IPS-20b (cell line): ENCODE data around the gene DYNC1I2.

Experiments used
- H3K27ac ChIP-seq: one replicate; pipeline ENCODE4 v1.5.1; 2013; ENCODE audit warnings: low read length
- H3K27me3 ChIP-seq: 2 replicates; pipeline ENCODE4 v1.6.1; 2013; ENCODE audit warnings: mild to moderate bottlenecking, low read length, inconsistent platforms; ENCODE audit not compliant: insufficient read depth
- H3K36me3 ChIP-seq: 2 replicates; pipeline ENCODE4 v1.6.1; 2013; ENCODE audit warnings: low read depth, mild to moderate bottlenecking, inconsistent platforms, low read length, moderate library complexity; ENCODE audit not compliant: insufficient read depth
- H3K4me1 ChIP-seq: 2 replicates; pipeline ENCODE4 v1.6.1; 2013; ENCODE audit warnings: mild to moderate bottlenecking, control low read depth, inconsistent platforms, low read length, moderate library complexity; ENCODE audit not compliant: insufficient read depth
- H3K4me3 ChIP-seq: 2 replicates; pipeline ENCODE4 v1.5.1; 2013; ENCODE audit warnings: mild to moderate bottlenecking, low read length, inconsistent platforms
- H3K9ac ChIP-seq: 2 replicates; pipeline ENCODE4 v1.6.1; 2013; ENCODE audit warnings: low read depth, mild to moderate bottlenecking, inconsistent platforms, low read length, moderate library complexity
- H3K9me3 ChIP-seq: 2 replicates; pipeline ENCODE4 v1.6.1; 2013; ENCODE audit warnings: mild to moderate bottlenecking, low read depth, low read length, inconsistent platforms; ENCODE audit not compliant: insufficient read depth

Gene DYNC1I2

DNA sequence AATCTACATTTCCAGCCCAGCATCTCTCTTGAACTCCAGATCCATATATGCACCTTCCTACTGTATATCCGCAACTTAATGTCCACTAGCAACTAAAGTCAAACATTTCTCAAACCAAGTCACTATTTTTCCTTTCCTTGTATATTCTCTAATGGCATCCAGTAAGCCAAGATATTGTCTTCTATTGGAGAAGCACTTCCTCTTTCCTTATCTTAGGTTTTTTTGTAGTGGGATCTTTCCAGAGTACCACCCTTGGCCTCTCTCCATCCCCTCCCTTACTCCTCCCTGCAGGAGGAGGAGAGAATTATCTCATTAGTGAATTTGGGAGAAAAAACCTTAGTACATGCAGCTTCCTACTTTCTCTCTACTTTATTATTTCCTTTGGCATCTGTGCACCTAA, 8.7 kb upstream of the DYNC1I2 start:
- no peaks in the 10 kb centered on the region for H3K9me3 ChIP-seq
- H3K4me1 ChIP-seq: no peaks in the 10 kb centered on the region
- H3K9ac ChIP-seq: no peak overlapping the region
- H3K27ac ChIP-seq: no peak overlapping the region
- H3K4me3 ChIP-seq: no peak overlapping the region
- no peaks in the 10 kb centered on the region for H3K27me3 ChIP-seq
- H3K36me3 ChIP-seq: no peaks in the 10 kb centered on the region

DNA sequence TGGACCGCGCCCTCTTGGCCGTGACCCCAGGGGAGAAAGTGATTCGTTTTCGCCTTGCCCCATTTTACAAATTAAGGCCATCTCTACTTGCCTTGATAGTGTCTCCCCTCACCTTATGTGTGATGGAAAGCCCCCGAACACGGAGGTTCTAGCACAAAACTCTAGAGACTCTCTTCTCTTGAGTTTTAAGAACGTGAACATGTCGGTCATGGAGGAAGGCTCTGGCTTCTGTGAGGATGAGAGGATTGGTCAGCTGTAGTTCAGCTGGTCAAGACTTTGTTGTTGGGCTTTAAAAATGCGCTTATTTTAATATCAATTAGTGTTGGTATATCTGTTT, 828 bp downstream of the DYNC1I2 start:
- H3K4me1 ChIP-seq: peaks cover 5% of the 10 kb centered on the region; the same call in 1 of the 2 replicates
- no peaks in the 10 kb centered on the region for H3K9me3 ChIP-seq
- no peak overlapping the region for H3K27ac ChIP-seq
- peaks cover 29% of the 10 kb centered on the region for H3K36me3 ChIP-seq
- H3K4me3 ChIP-seq: peak overlapping the region; percentile 97
- H3K9ac ChIP-seq: peak overlapping the region; percentile 90
- H3K27me3 ChIP-seq: no peaks in the 10 kb centered on the region

GRCh38 chr2:171692331-171692730, 5.1 kb downstream of the DYNC1I2 start:
- Histone ChIP-seq H3K36me3 (peaks cover 62% of the 10 kb centered on the region), H3K27me3 (no peaks in the 10 kb centered on the region)

GRCh38 chr2:171702781-171703556, 15.7 kb downstream of the DYNC1I2 start:
- Histone ChIP-seq H3K27ac (no peak overlapping the region), H3K4me1 (peaks cover 4% of the 10 kb centered on the region), H3K4me3 (no peak overlapping the region), H3K9ac (no peak overlapping the region), H3K27me3 (no peaks in the 10 kb centered on the region), H3K9me3 (no peaks in the 10 kb centered on the region), H3K36me3 (peaks cover 16% of the 10 kb centered on the region)

More at GRCh38 chr2:171692331-171692730, 5.1 kb downstream of the DYNC1I2 start:
- Histone ChIP-seq H3K27ac (no peak overlapping the region), H3K9me3 (no peaks in the 10 kb centered on the region), H3K4me3 (no peak overlapping the region), H3K9ac (no peak overlapping the region), H3K4me1 (peaks cover 5% of the 10 kb centered on the region; the same call in 1 of the 2 replicates)

DNA sequence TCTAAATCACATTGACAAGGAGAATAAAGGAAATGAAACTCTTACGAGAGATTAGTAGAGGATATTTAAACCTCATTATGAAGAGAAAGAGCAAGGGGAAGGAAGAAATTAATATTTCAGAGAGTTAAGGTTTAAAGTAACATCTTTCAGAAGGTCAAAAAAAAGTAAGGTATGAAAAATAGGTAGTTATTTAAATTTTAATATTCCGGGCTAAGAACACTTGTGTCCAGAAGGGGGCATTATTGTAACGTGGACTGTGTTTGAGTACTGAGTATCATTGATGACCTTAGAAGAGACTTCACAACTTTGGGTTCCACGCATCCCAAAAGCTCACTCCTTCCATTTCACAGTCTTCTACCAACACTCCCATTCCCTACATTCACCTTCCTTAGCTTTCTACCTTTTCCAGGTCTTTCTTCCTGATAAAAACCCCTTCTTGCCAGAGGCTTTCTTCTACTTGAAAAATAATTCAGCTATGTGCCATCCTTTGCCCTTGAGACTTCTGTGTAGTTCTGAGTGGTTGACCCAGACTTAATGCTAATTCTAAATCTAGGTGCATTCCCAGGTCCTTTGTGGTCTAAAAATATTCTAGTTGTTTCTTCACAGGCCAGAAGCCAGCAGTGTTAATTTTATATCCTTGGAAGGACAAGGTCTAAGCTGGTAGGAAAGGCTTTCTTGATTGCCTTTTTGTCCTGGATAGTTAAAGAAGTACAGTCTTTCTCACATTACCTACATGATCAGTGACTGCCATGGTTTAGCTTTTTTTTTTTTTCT, 16.5 kb downstream of the DYNC1I2 start:
- no peak overlapping the region for H3K27ac ChIP-seq
- H3K36me3 ChIP-seq: peaks cover 16% of the 10 kb centered on the region
- no peak overlapping the region for H3K9ac ChIP-seq

DNA sequence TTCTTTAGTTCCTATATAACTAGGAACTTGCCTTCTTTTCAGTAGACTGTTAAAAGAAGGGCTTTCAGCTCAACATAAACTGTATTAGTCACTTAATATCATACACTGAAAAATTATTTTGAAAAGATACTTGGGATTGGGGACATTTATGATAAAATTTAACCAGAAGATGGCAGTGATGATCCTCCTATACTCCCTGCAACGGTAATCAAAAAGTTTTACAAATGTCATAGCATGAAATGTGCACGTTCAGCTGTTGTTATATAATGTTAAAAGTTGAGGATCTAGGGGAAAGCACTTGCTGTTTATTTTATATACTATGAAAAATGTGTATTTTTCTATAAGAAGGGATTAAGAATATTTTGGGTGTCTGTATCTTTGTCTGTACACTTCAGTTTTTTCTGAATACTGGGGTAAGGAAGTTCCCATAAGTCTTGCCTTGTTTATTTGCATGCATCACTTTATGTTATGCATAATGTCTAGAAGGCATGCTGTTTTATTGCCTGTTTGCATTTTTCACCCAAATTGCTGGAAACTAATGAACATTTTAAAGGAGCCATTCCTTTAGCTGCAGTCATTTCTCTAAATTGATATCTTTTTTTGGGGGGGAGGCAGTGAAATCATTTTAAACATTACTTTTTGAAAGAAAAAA, 19.0 kb downstream of the DYNC1I2 start:
- H3K4me3 ChIP-seq: no peak overlapping the region
- H3K36me3 ChIP-seq: peaks cover 12% of the 10 kb centered on the region; the same call in 1 of the 2 replicates
- H3K9ac ChIP-seq: no peak overlapping the region
- H3K9me3 ChIP-seq: no peaks in the 10 kb centered on the region
- H3K27ac ChIP-seq: no peak overlapping the region
- peaks cover 5% of the 10 kb centered on the region for H3K4me1 ChIP-seq
- H3K27me3 ChIP-seq: no peaks in the 10 kb centered on the region

More for the DNA sequence above, 16.5 kb downstream of the DYNC1I2 start:
- H3K4me1 ChIP-seq: peaks cover 4% of the 10 kb centered on the region
- no peak overlapping the region for H3K4me3 ChIP-seq
- no peaks in the 10 kb centered on the region for H3K27me3 ChIP-seq
- H3K9me3 ChIP-seq: no peaks in the 10 kb centered on the region

- H3K9ac ChIP-seq: no peak overlapping the region
- no peaks in the 10 kb centered on the region for H3K27me3 ChIP-seq
- no peak overlapping the region for H3K27ac ChIP-seq
- peaks cover 10% of the 10 kb centered on the region; the same call in 1 of the 2 replicates for H3K36me3 ChIP-seq
- no peaks in the 10 kb centered on the region for H3K9me3 ChIP-seq
- peaks cover 2% of the 10 kb centered on the region; the same call in 1 of the 2 replicates for H3K4me1 ChIP-seq
- no peak overlapping the region for H3K4me3 ChIP-seq
These were observed 20.5 kb downstream of the DYNC1I2 start for GRCh38 chr2:171707752-171708151.

DNA sequence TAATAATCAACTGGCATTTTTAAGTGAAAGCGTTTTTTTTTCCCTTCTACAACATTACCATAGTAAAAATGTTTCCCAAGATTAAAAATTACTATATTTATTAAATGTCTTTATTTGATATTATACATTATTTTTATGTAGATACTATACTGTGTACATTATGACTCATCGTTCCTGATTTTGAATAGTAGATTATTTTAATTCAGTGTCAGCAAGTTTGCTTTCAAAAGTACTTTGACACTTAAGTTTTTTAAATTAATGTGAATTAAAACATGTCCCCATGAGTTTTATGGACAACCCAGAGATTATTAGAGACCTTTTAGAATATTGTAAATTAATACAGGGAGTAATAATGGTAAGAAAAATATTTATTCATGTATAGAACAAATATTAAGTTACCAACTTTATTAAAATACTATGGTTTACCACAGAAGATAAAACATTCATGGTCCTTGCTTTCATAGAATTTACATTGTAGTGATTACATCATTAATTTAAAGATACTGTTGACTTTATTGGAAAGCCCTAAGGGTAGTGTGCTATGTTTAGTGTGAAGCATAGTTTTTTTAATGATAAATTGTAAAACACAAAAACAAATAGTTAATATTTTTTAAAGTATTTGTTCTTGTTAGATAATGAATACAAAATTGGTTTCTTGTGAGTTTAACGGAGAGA, 21.9 kb downstream of the DYNC1I2 start:
- peaks cover 2% of the 10 kb centered on the region; the same call in 1 of the 2 replicates for H3K4me1 ChIP-seq
- H3K9me3 ChIP-seq: no peaks in the 10 kb centered on the region
- no peak overlapping the region for H3K27ac ChIP-seq
- H3K36me3 ChIP-seq: 0 out of 2 replicates have a peak, but pooled peaks cover 8% of the 10 kb centered on the region
- H3K4me3 ChIP-seq: no peak overlapping the region
- H3K9ac ChIP-seq: no peak overlapping the region
- no peaks in the 10 kb centered on the region for H3K27me3 ChIP-seq

GRCh38 chr2:171711351-171711750, 24.1 kb downstream of the DYNC1I2 start:
- no peaks in the 10 kb centered on the region for H3K9me3 ChIP-seq
- H3K4me3 ChIP-seq: no peak overlapping the region
- H3K9ac ChIP-seq: no peak overlapping the region
- no peak overlapping the region for H3K27ac ChIP-seq
- peaks cover 2% of the 10 kb centered on the region; the same call in 1 of the 2 replicates for H3K4me1 ChIP-seq
- H3K27me3 ChIP-seq: no peaks in the 10 kb centered on the region
- peaks cover 20% of the 10 kb centered on the region for H3K36me3 ChIP-seq

DNA sequence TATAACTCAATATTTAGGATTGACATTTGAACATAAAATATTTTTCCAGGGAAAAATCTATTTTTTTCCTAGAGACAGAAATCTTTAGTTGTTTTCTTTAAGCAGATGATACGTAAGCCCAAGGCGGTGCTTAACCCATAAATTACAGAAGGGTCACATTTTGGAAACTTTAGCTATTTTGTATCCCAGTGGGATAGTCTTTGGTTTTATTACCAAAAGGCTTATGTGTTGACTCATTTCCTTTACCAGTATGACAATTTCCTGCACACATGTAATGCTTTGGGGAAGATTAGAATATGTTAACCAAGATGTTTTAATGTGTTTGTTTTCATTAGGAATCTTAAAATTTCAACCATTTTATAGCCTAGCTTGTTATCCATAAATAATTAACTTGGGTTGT, 24.8 kb downstream of the DYNC1I2 start:
- Histone ChIP-seq H3K9me3 (no peaks in the 10 kb centered on the region), H3K27me3 (no peaks in the 10 kb centered on the region), H3K4me3 (no peak overlapping the region), H3K9ac (no peak overlapping the region), H3K4me1 (peaks cover 2% of the 10 kb centered on the region; the same call in 1 of the 2 replicates), H3K36me3 (peaks cover 27% of the 10 kb centered on the region), H3K27ac (no peak overlapping the region)

- no peaks in the 10 kb centered on the region for H3K27me3 ChIP-seq
- H3K4me1 ChIP-seq: no peaks in the 10 kb centered on the region
- no peak overlapping the region for H3K27ac ChIP-seq
- H3K4me3 ChIP-seq: no peak overlapping the region
- H3K9me3 ChIP-seq: no peaks in the 10 kb centered on the region
- peaks cover 34% of the 10 kb centered on the region for H3K36me3 ChIP-seq
- no peak overlapping the region for H3K9ac ChIP-seq
These were observed 31.5 kb downstream of the DYNC1I2 start for GRCh38 chr2:171718720-171719119.
